Keratinocyte (primary cell): ENCODE measurements around the gene AGAP4. TPM values are rescaled to one million over a fixed set of nuclear protein-coding genes. Genes with fewer than 3 reads are reported as not detected.
"Not testable (repeated sequence)": the region's sequence is repeated elsewhere in the genome, so short reads cannot be mapped to it uniquely, and the experiment has no call there.

Experiments used
- DNase-seq: peaks from one replicate; pipeline ENCODE4 v3.0.0-alpha.2; 2011; ENCODE audit warnings: low read depth, missing footprints, low spot score
- FAIRE-seq: peaks from 2 replicates; lab custom pipeline; 2011; peaks lifted over from hg19 to GRCh38; lab: Jason Lieb, UNC
- H2AFZ ChIP-seq: 2 replicates; pipeline ENCODE4 v1.6.0; 2012; ENCODE audit warnings: low read length, control low read depth, inconsistent platforms; ENCODE audit not compliant: control insufficient read depth
- H3K27ac ChIP-seq: 2 replicates; pipeline ENCODE4 v1.5.1; 2011; ENCODE audit warnings: low read length; ENCODE audit not compliant: control insufficient read depth, insufficient read depth
- H3K27me3 ChIP-seq: 3 replicates; pipeline ENCODE4 v1.6.0; 2011; ENCODE audit warnings: low read length; ENCODE audit not compliant: control insufficient read depth, insufficient read depth; ENCODE audit errors: extremely low read depth
- H3K36me3 ChIP-seq, 2 experiments: 2 replicates in 1 of 2; 3 replicates in 1 of 2; pipeline ENCODE4 v1.5.1; 2011; ENCODE audit warnings: low read length in 2 of 2, mild to moderate bottlenecking in 1 of 2; ENCODE audit not compliant: control insufficient read depth in 2 of 2, insufficient read depth in 2 of 2; ENCODE audit errors: extremely low read depth in 1 of 2
- H3K4me1 ChIP-seq: 3 replicates; pipeline ENCODE4 v1.5.1; 2011; ENCODE audit warnings: low read length; ENCODE audit not compliant: control insufficient read depth, insufficient read depth; ENCODE audit errors: extremely low read depth
- H3K4me2 ChIP-seq: 3 replicates; pipeline ENCODE4 v1.6.0; 2011; ENCODE audit warnings: low read depth, low read length; ENCODE audit not compliant: control insufficient read depth, insufficient read depth; ENCODE audit errors: extremely low read depth
- H3K4me3 ChIP-seq, 3 experiments: fragments of 200-600 bp in 1 of 3; sonication (generic) in 1 of 3; 2 replicates in 2 of 3; 3 replicates in 1 of 3; pipeline ENCODE4 v1.5.1; 2011 to 2016; ENCODE audit warnings: low read length in 3 of 3, mild to moderate bottlenecking in 3 of 3, control low read depth in 2 of 3, inconsistent platforms in 1 of 3, low read depth in 1 of 3, mixed read lengths in 1 of 3, mixed run types in 1 of 3, moderate library complexity in 1 of 3; ENCODE audit not compliant: control insufficient read depth in 2 of 3, insufficient read depth in 2 of 3; ENCODE audit errors: extremely low read depth in 1 of 3
- H3K79me2 ChIP-seq: 2 replicates; pipeline ENCODE4 v1.6.0; 2012; ENCODE audit warnings: low read length; ENCODE audit not compliant: control insufficient read depth, insufficient read depth
- H3K9ac ChIP-seq: 3 replicates; pipeline ENCODE4 v1.6.0; 2011; ENCODE audit warnings: low read length; ENCODE audit not compliant: control insufficient read depth, insufficient read depth; ENCODE audit errors: extremely low read depth
- H3K9me1 ChIP-seq: 3 replicates; pipeline ENCODE4 v1.6.0; 2011; ENCODE audit warnings: low read length; ENCODE audit not compliant: control insufficient read depth, insufficient read depth; ENCODE audit errors: extremely low read depth
- H3K9me3 ChIP-seq: 2 replicates; pipeline ENCODE4 v1.5.1; 2012; ENCODE audit warnings: low read depth, low read length; ENCODE audit not compliant: control insufficient read depth
- H4K20me1 ChIP-seq: 3 replicates; pipeline ENCODE4 v1.6.0; 2011; ENCODE audit warnings: low read length; ENCODE audit not compliant: control insufficient read depth, insufficient read depth; ENCODE audit errors: extremely low read depth
- dilution Hi-C: fragments of 300-500 bp; cut with MboI; formaldehyde crosslinking; loops from one replicate; pipeline ENCODE4 v1.7.0; 2020; ENCODE audit warnings: low sequenced_read_pairs; ENCODE audit not compliant: extremely low pct_ligation_motif_present
- polyA minus RNA-seq, 3 experiments: library from RNA; depleted of rRNA, polyadenylated mRNA; stranded (reverse); fragments of >200 nt; gene quantifications; 1 replicate in 1 of 3; 2 replicates in 1 of 3; 3 replicates in 1 of 3; pipeline ENCODE4 v1.2.3, GENCODE V29; 2011
- polyA plus RNA-seq, 5 experiments: library from polyadenylated mRNA; depleted of rRNA in 3 of 5; stranded (reverse) in 3 of 5; stranded (forward) in 1 of 5; unstranded in 1 of 5; fragments of >200 nt; gene quantifications; 1 replicate in 1 of 5; 2 replicates in 3 of 5; 3 replicates in 1 of 5; pipeline versions ENCODE4 v1.2.1 to v1.2.3, GENCODE V29; 2011 to 2012; ENCODE audit warnings: missing spikeins in 2 of 5, low read depth in 1 of 5, low replicate concordance in 1 of 5

Gene AGAP4
- polyA plus RNA-seq (9.1 to 18.2 TPM (median 13.3 TPM) in 3 replicates), polyA minus RNA-seq (2.3 to 21.0 TPM (median 7.7 TPM) in 3 replicates)
- 11.5 TPM for polyA plus RNA-seq (2011; ENCODE audit: low read depth)
- 4.6 and 6.9 TPM in 2 replicates for polyA plus RNA-seq (2011; cell fraction: cytosol; rRNA removed)
- polyA plus RNA-seq (2011; cell fraction: nucleus; rRNA removed): 45.0 and 55.2 TPM in 2 replicates
- polyA plus RNA-seq (2012; ENCODE audit: low replicate concordance): 5.8 and 14.2 TPM in 2 replicates
- not detected for polyA minus RNA-seq (2011; cell fraction: cytosol; rRNA and poly(A)+ RNA removed)
- 11.6 and 19.5 TPM in 2 replicates for polyA minus RNA-seq (2011; cell fraction: nucleus; rRNA and poly(A)+ RNA removed)

DNA sequence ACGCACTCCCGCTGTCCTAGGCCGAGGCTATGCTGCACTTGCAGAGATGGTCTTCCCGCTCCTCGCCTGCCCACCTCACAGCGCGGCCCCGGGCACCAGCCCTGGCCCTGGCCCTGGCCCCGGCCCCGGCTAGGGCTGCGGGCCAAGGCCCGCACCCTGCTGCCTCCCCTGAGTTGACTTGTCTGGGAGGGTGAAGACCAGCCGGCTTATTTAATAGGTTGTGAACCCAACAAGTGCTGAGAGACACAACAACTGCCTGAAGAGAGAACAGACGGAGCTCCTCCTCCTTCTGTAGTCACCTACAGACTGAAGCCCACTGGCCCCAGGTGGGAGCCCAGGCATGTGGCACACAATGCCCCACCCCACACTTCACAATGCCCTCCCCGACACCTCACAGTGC is at the start of gene AGAP4:
TSS of gene AGAP4 (minus strand) at position 101 of the 400 bp plus-strand sequence. CDS start 153 bp downstream, outside the sequence.
- H3K9me3 ChIP-seq, FAIRE-seq, H4K20me1 ChIP-seq, H3K4me3 ChIP-seq, H3K27ac ChIP-seq, DNase-seq, H3K4me2 ChIP-seq, H3K79me2 ChIP-seq, dilution Hi-C loops, H3K36me3 ChIP-seq, H3K4me1 ChIP-seq, H3K9me1 ChIP-seq, H2AFZ ChIP-seq, H3K27me3 ChIP-seq, H3K9ac ChIP-seq: not testable (repeated sequence)

DNA sequence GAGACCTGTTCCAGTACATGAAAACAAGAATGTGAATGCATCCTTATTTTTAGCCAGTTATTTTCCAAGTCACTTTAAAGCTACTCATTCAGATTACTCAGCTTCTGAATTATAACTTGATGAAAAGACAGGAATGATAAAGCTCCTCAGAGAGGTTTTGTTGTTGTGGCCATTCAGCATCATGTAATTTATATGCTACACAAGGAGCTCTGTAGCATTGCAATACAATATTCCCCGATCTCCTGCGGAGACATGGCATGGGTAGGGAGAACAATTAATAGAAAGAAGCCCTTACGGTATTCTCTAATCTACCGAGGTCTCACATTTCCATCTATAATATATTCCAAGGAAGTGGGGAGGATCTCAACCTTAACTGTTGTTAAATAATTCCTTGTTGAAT is 43.4 kb upstream of the AGAP4 start:
- not testable (repeated sequence) for H3K9me1 ChIP-seq

DNA sequence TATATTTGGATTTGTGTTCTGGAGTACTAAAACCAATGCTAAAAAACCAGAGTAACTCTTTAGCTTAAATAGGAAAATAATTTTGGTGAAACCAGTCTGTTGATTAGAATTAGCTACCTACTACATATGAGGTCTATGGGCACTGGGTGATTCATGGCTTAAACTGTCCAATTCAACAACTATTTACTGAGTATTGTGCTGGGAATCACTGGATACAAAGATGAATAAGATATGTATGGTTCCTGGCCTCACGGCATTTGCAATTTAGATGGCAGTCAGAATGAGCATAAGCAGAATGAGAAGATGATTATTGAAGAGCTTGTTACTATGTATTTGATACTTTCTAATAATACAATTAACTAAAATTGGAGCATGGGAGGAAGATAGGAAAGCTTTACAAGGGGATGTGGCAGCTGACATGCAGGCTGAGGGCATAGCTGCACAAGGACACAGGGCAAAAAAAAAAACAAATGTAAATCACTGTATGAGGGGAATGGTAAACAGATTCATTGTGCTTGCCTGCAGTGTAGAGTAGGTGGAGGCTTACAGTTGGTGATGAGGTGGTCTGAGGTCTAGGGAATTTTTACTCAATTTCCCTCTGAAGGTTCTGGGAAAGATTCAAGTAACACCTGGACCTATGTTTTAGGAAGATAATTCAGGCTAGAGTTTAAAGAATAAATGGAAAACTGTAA is 42.4 kb upstream of the AGAP4 start:
- H3K27ac ChIP-seq, H2AFZ ChIP-seq, H3K9me1 ChIP-seq, DNase-seq, dilution Hi-C loops, H3K4me2 ChIP-seq, H3K27me3 ChIP-seq, H3K4me3 ChIP-seq, FAIRE-seq, H3K36me3 ChIP-seq, H3K9me3 ChIP-seq, H4K20me1 ChIP-seq, H3K79me2 ChIP-seq, H3K4me1 ChIP-seq, H3K9ac ChIP-seq: not testable (repeated sequence)

More for the DNA sequence above, 43.4 kb upstream of the AGAP4 start:
- DNase-seq, H3K79me2 ChIP-seq, FAIRE-seq, H3K27ac ChIP-seq, H3K4me3 ChIP-seq, H3K4me2 ChIP-seq, H3K4me1 ChIP-seq, H2AFZ ChIP-seq, dilution Hi-C loops, H3K27me3 ChIP-seq, H4K20me1 ChIP-seq, H3K9me3 ChIP-seq, H3K9ac ChIP-seq, H3K36me3 ChIP-seq: not testable (repeated sequence)

DNA sequence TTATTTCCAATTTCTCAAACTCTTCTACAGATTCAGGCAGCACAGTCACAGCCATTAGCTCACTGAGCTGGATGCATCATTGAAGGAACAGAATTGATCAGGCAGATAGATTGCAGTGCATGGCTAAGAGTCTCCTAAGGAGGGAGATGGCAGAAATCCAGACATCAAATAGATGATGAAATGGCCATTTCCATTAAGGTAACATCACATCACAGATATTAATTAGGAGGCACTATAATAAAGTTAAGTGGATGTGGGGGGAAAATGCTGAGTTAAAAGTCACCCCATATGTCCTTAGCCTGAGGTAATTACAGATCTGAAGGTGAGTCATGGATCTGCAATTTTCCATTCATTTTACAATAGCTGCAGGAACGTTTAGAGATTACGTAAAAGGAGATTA is 35.6 kb upstream of the AGAP4 start:
- H3K4me3 ChIP-seq, DNase-seq, H3K36me3 ChIP-seq, H3K27me3 ChIP-seq, FAIRE-seq, H4K20me1 ChIP-seq, H3K4me2 ChIP-seq, H3K27ac ChIP-seq, H3K9ac ChIP-seq, H3K79me2 ChIP-seq, H2AFZ ChIP-seq, H3K9me1 ChIP-seq, dilution Hi-C loops, H3K4me1 ChIP-seq, H3K9me3 ChIP-seq: not testable (repeated sequence)

DNA sequence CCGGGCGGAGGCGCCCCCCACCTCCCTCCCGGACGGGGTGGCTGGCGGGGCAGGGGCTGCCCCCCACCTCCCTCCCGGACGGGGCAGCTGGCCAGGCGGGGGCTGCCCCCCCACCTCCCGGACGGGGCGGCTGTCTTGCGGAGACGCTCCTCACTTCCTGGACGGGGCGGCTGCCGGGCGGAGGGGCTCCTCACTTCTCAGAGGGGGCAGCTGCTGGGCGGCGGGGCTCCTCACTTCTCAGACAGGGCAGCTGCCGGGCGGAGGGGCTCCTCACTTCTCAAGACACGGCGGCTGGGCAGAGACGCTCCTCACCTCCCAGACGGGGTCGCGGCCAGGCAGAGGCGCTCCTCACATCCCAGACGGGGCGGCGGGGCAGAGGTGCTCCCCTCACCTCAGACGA is 18.1 kb upstream of the AGAP4 start:
- H3K9me1 ChIP-seq, H3K4me3 ChIP-seq, H3K27ac ChIP-seq, H3K27me3 ChIP-seq, H2AFZ ChIP-seq, H3K9ac ChIP-seq, H3K4me1 ChIP-seq, H3K4me2 ChIP-seq, H3K9me3 ChIP-seq, H3K36me3 ChIP-seq, H4K20me1 ChIP-seq, H3K79me2 ChIP-seq, FAIRE-seq, DNase-seq, dilution Hi-C loops: not testable (repeated sequence)
